GM18870 (cell line): Measurements from ENCODE around the gene SH3PXD2B.
A peak's percentile ranks its signal among the peaks of the same experiment; 100 is the strongest.
"Not testable (repeated sequence)": the region's sequence is repeated elsewhere in the genome, so short reads cannot be mapped to it uniquely, and the experiment has no call there.

Source experiments
- ATAC-seq: cut with Tn5 transposase; IDR thresholded peaks from one replicate; pipeline ENCODE4 v1.9.1; 2021; ENCODE audit warnings: moderate library complexity; ENCODE audit not compliant: unreplicated experiment

SH3PXD2B gene

GRCh38 chr5:172345881-172346280 lies 108.4 kb downstream of the SH3PXD2B start:
- ATAC-seq = no peak

GRCh38 chr5:172344855-172345409 lies 109.4 kb downstream of the SH3PXD2B start:
- no peak for ATAC-seq

GRCh38 chr5:172343741-172344140 lies 110.6 kb downstream of the SH3PXD2B start:
- ATAC-seq = no peak

GRCh38 chr5:172342918-172343317 lies 111.4 kb downstream of the SH3PXD2B start:
- ATAC-seq = no peak

- ATAC-seq = no peak
These were observed 114.8 kb downstream of the SH3PXD2B start for GRCh38 chr5:172339264-172340180.

GRCh38 chr5:172336676-172337285 lies 117.5 kb downstream of the SH3PXD2B start:
- no peak for ATAC-seq

- no peak for ATAC-seq
These were observed 118.1 kb downstream of the SH3PXD2B start for GRCh38 chr5:172336264-172336663.

GRCh38 chr5:172335721-172336120 lies 118.6 kb downstream of the SH3PXD2B start:
- no peak for ATAC-seq

GRCh38 chr5:172334641-172335040 lies 119.7 kb downstream of the SH3PXD2B start:
- ATAC-seq = no peak

- ATAC-seq = no peak
These were observed 120.1 kb downstream of the SH3PXD2B start for GRCh38 chr5:172334196-172334595.

GRCh38 chr5:172326901-172327300 lies 127.4 kb downstream of the SH3PXD2B start:
- ATAC-seq = not testable (repeated sequence)

GRCh38 chr5:172325452-172325851 lies 128.9 kb downstream of the SH3PXD2B start:
- ATAC-seq = no peak

GRCh38 chr5:172322028-172322965 lies 132.0 kb downstream of the SH3PXD2B start:
- ATAC-seq = peak; percentile 69

GRCh38 chr5:172321593-172321992 lies 132.7 kb downstream of the SH3PXD2B start:
- no peak for ATAC-seq

- ATAC-seq = no peak
These were observed 134.4 kb downstream of the SH3PXD2B start for GRCh38 chr5:172319708-172320441.

- peak; percentile 62 for ATAC-seq
These were observed 138.5 kb downstream of the SH3PXD2B start for GRCh38 chr5:172315587-172316493.

- ATAC-seq = no peak
These were observed 140.4 kb downstream of the SH3PXD2B start for GRCh38 chr5:172313915-172314314.

- ATAC-seq = no peak
These were observed 142.0 kb downstream of the SH3PXD2B start for GRCh38 chr5:172312286-172312685.

- ATAC-seq = no peak
These were observed 142.7 kb downstream of the SH3PXD2B start for GRCh38 chr5:172311605-172312004.
